GM12891 (cell line): Measurements from ENCODE around the gene TRERF1.
A peak's percentile ranks its signal among the peaks of the same experiment; 100 is the strongest.

ENCODE experiments used
- DNase-seq: peaks from one replicate; pipeline ENCODE4 v3.0.0; 2011; ENCODE audit warnings: low spot score; ENCODE audit not compliant: insufficient read length
- FAIRE-seq: peaks from 2 replicates; lab custom pipeline; 2011; peaks lifted over from hg19 to GRCh38; lab: Jason Lieb, UNC
- PAX5 ChIP-seq: IDR thresholded peaks from 2 replicates; pipeline ENCODE4 v1.6.1; 2011; ENCODE audit warnings: low read length, moderate library complexity, mild to moderate bottlenecking; ENCODE audit not compliant: insufficient read depth, severe bottlenecking
- POLR2A ChIP-seq: IDR thresholded peaks from 2 replicates; pipeline ENCODE4 v1.6.1; 2011; ENCODE audit warnings: low read depth, low read length, control low read depth
- POLR2AphosphoS5 ChIP-seq: IDR thresholded peaks from 2 replicates; pipeline ENCODE4 v1.6.1; 2011; ENCODE audit warnings: low read depth, low read length, control low read depth
- POU2F2 ChIP-seq: IDR thresholded peaks from 2 replicates; pipeline ENCODE4 v1.6.1; 2011; ENCODE audit warnings: low read depth, mild to moderate bottlenecking, control low read depth, low read length, moderate library complexity
- SPI1 ChIP-seq: IDR thresholded peaks from 2 replicates; pipeline ENCODE4 v1.6.1; 2011; ENCODE audit warnings: low read depth, low read length, control low read depth
- TAF1 ChIP-seq: IDR thresholded peaks from 2 replicates; pipeline ENCODE4 v1.6.1; 2011; ENCODE audit warnings: low read depth, low read length, control low read depth

The TRERF1 gene

DNA sequence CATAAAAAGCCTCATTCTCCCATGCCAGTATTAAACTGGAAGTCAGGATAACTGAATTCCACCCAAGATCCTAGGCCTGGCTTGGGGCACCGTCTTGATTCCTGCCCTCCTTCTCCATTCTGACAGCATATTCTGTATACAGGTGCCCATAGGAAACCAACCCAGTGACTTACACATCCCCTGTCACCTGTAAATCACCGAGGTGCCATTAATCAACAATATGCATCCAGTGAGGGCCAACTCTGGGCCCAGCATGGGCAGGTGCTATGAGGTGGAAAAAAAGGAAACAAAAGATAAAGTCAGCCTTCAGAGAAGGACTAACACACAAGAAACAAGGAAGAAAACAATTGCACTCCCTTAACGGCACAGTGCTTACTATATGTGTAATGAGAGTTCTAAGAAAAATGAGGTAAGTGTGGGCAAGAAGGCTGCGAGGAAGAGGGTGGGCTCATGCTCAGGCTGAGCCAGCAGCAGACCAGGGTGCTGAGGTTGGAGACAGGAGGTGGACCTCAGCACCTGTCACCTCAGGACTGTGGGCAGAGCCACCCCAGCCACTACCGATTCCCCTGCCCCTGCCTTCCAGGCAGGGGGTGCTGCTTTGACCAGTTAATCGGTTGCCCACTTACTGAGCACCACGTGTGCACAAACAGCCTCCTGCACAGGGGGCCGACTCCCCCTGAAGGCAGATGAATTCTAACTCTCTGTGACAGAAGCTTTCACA is 105.9 kb downstream of the TRERF1 start:
- no peak for FAIRE-seq
- TF ChIP-seq POLR2A (no peak), POLR2AphosphoS5 (no peak), PAX5 (no peak)
- DNase-seq = no peak

DNA sequence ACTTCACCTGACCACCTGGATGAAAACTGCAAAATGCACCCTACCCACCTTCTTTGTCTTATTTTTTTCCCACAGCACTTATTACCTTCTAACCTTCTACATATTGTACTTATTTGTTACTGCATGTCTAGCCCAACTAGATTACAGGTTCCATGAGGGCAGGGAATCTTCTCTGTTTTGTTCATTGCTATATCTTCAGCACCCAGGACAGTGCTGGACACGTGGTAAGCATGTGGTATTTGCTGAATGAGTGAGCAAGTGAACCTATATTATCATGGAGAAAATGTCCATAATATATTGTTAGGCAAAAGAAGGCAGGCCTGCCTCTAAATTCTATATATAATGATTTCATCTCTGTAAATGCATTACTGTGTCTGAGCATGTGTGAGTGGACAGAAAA is 107.0 kb downstream of the TRERF1 start:
- DNase-seq = no peak
- no peak for TF ChIP-seq SPI1
- TF ChIP-seq PAX5 = no peak
- TF ChIP-seq POU2F2 = no peak
- no peak for TF ChIP-seq POLR2AphosphoS5
- no peak for TF ChIP-seq TAF1
- TF ChIP-seq POLR2A = no peak
- no peak for FAIRE-seq

DNA sequence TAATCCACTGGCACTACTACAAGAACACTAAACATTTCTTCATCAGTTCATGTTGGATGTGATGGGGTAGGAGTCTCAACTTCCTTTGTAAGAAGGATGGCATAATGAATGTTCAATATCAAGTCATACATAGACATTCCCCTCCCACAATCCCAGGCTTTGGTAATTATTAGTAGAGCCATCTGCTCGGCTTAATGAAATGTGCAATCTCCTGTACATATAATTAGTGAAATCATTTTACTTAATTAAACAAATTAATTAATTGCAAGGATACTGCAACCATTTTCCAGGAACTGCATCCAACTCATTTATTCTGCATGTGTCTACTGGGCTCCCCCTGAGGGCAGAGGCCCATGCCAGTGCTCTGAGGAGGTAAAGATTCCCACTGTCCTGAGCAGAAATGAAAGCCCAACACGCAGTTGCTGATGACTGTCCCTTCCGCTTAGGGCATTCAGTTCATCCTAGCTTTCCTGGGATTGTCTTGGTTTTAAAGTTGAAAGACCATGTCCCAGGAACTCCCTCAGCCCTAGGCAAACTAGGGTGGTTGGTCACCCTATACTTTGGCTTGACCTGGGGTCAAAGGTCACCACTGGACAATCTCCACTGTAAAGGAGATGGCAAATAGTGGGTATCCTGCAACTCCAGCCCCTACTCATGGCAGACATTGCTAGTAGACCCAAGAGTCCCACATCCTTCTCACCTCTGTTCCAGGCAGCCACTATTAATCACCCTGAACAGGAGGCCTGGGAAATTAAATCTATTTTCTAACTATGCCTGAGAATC is 109.8 kb downstream of the TRERF1 start:
- DNase-seq = no peak
- no peak for TF ChIP-seq POU2F2
- TF ChIP-seq SPI1 = no peak
- no peak for TF ChIP-seq POLR2A
- no peak for FAIRE-seq

DNA sequence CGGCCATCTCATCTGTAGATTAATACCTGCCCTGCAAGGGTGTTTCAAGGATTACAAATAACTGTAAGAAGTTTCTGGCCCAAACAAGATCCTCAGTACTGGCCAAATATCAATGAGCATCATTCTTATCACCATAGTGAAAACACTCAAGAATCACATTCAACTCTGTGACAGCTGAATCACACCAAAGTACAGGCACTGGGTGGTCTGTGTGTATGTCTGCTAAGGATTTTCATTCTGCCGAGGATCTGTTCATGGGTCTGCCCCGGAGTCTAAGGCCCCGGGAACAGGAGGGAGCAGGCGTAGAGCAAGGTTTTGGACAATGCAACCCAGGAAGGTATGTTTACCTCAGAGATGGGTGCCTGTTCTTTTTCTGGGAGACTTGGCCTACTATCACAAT is 110.5 kb downstream of the TRERF1 start:
- FAIRE-seq (no peak), DNase-seq (no peak)
- TF ChIP-seq PAX5 = no peak
- TF ChIP-seq POU2F2 = no peak
- no peak for TF ChIP-seq SPI1
- TF ChIP-seq TAF1 = no peak
- TF ChIP-seq POLR2A = no peak
- TF ChIP-seq POLR2AphosphoS5 = no peak

DNA sequence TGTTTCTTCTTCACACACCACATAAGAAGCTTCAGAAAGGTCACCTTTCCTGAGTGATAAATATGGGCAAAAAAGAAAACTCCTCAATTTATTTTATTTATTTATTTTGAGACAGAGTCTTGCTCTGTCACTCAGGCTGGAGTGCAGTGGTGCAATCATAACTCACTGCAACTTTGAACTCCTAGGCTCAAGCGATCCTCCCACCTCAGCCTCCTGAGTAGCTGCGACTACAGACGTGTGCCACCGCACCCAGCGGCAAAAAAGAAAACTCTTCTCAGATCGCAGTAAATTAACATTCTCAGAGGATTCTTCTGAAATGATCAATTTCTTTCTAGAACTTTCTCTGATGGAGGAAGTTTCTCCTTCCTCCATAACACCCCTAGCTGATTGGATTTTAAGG is 111.2 kb downstream of the TRERF1 start:
- no peak for TF ChIP-seq TAF1
- no peak for TF ChIP-seq SPI1
- TF ChIP-seq PAX5 = no peak
- no peak for TF ChIP-seq POU2F2
- TF ChIP-seq POLR2A = no peak
- DNase-seq (no peak), FAIRE-seq (no peak)

DNA sequence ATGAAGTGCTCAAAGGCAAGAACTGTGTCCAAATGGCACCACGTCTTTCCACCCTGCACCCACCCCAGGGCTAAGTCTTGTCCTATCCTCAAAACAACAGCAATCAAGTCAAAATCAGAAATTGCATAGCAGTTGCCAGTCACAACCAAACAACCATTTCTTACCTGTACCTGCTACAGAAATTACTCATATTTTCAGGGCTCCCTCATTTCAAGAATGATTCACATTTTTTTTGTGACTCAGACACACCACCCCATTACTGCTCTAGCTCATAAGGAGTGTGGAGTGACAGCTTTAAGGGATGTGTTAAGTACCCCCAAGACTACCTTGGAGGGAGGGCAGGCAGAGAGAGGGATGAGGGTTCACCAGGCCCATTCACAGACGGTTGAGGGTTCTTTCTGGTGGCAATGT is 111.7 kb downstream of the TRERF1 start:
- peak; percentile 49 for DNase-seq
- TF ChIP-seq TAF1 = no peak
- peak; percentile 49; the same call in 1 of the 2 replicates for TF ChIP-seq POU2F2

DNA sequence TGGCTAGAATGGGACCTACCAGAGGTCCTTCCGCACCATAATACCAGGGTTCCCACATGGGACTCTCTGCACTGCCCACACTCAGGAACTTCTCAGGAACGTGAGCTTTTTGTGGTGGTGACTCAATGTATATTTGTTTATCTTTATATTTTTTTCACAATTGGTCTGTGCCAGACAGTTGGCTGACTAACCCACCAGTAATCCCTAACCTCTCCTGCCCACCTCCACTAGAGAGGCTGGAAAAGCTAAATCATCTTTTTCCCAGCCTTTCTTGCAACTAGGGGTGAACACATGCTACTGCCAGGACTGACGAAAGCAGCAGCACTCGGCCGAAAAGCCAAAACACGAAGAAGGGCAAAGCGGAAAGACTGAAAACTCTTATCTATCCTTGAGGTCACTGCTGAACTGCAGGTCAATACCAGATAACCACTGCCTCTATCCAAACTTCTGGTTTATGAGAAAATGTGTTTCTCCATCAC is 112.9 kb downstream of the TRERF1 start:
- no peak for DNase-seq
- FAIRE-seq = no peak
- TF ChIP-seq TAF1 (no peak), SPI1 (no peak), POLR2A (no peak), POU2F2 (no peak), POLR2AphosphoS5 (no peak), PAX5 (no peak)

More for the DNA sequence above, 111.7 kb downstream of the TRERF1 start:
- FAIRE-seq = peak; percentile 76

DNA sequence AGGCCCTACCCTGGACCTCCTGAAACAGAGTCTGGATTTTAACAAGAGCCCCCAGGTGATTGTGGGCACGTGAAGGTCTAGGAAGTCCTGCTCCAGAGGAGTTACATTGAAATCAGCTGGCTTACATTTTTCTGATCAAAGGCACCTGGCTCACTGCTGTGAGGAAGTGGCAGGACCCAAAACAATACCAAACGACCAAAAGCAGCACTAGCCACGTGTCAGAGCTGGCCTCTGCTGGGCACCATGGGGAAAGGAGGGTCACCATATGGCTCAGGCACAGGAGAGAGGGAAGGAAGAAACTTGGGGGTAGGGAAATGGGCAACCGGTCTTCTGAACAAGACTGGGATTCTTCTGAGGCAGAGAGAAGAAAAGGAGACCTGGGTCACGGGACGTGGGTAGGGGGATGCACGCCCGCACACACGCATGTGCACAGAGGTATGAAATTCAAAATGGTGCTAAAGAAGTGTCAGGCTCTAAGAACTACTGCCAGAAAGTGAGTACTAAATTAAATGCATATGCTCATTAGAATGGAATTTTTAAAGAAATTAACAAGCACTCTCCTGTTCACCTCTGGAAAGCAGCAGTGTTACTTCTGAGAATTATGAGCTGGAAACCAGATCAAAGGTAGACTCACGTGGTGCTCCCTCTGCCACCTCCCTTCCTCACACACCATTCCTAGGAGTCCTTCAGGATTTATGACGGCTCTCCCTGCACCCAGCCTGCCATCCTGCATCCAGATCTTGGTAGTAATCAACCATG is 113.6 kb downstream of the TRERF1 start:
- no peak for FAIRE-seq
- TF ChIP-seq SPI1 = no peak
- TF ChIP-seq POLR2A = no peak
- TF ChIP-seq POU2F2 = no peak
- TF ChIP-seq POLR2AphosphoS5 = no peak
- no peak for TF ChIP-seq TAF1
- no peak for TF ChIP-seq PAX5
- DNase-seq = no peak

DNA sequence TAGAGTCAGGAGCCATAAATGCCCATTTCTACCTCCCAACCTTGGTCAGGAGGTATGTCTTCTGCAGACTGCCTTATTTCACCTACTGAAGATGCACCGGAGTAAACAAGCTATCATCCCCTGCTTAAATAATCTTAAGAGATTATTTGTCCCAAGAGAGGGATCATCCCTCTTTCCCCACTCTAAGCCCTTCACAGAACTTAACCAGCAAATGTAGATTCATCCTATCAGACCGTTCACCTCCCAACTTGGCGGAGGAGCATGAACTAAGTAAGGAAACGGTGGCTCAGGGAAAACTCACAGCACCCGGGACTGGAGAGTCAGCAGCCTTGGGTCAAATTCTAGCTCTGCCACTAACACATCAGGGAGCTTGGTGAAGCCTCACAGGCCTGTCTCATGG is 115.3 kb downstream of the TRERF1 start:
- FAIRE-seq (no peak), DNase-seq (no peak)
- no peak for TF ChIP-seq POU2F2
- TF ChIP-seq POLR2A = no peak
- no peak for TF ChIP-seq PAX5
- no peak for TF ChIP-seq TAF1
- no peak for TF ChIP-seq SPI1
- TF ChIP-seq POLR2AphosphoS5 = no peak

DNA sequence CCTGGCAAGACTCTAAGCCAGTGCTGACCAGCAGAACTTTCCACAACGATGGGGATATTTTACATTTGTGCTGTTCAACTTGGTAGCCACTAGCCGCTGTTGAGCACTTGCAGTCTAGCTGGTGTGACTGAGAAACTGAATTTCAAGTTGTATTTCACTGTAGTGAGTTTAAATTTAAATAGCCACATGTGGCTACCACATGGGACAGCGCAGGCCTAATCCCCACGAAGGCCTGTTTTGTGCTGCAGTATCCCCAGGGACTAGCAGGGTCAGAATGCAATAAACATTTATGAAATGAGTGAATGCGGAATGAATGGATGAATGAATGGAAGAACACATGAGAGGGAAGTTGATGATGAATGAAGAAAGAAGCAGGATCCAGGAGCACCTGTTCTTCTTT is 115.8 kb downstream of the TRERF1 start:
- no peak for DNase-seq
- no peak for FAIRE-seq

More for the DNA sequence above, 115.8 kb downstream of the TRERF1 start:
- TF ChIP-seq POLR2A = no peak
- TF ChIP-seq PAX5 = no peak
- no peak for TF ChIP-seq TAF1
- no peak for TF ChIP-seq SPI1
